ENCODE data around the gene RASD1. TPM values are rescaled to one million over a fixed set of nuclear protein-coding genes. Genes with fewer than 3 reads are reported as not detected.
A peak's percentile ranks its signal among the peaks of the same experiment; 100 is the strongest.

Gene RASD1
- total RNA-seq, 1 experiment from 2014 or later = 59.0 TPM

DNA sequence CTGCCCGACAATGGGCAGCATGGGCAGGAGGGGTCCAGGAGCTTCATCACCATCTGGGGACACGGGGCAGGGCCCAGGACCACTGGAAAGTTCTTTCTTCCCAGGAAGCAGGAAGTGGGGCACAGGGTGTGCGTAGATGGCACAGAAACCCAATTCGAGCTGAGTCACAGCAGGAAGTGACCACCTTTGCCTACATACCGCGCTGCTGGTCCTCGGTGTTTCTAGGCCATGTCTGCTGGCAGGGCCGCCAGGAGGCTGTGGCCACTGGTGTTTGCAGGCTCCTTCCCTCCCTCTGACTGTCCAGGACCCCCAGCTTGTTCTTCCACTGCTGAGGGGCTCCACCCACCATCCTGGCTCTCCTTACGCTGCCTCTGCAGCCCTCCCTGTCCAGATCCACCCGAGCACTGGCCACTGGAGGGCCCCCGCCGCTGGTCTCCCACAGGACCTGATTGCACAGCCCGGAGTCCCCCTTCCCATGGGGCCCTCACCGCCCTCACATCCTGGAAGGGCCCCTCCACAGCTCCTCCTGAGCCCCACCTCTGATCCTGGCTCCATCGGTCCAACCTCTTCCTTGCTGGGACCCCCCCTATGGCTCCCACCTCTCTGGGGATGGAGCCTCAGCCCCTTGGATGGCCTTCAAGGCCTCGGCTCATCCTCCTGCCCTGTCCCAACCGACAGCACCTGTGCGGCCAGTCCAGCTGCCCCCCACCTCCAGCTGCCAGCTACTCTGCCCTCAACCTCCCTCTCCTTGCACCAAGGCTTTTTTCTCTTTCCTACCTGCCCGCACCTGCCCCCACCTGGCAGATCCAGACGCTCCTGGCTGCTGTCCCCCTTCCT is 14.5 kb upstream of the RASD1 start:
- CTCF ChIA-PET = no interaction called here

DNA sequence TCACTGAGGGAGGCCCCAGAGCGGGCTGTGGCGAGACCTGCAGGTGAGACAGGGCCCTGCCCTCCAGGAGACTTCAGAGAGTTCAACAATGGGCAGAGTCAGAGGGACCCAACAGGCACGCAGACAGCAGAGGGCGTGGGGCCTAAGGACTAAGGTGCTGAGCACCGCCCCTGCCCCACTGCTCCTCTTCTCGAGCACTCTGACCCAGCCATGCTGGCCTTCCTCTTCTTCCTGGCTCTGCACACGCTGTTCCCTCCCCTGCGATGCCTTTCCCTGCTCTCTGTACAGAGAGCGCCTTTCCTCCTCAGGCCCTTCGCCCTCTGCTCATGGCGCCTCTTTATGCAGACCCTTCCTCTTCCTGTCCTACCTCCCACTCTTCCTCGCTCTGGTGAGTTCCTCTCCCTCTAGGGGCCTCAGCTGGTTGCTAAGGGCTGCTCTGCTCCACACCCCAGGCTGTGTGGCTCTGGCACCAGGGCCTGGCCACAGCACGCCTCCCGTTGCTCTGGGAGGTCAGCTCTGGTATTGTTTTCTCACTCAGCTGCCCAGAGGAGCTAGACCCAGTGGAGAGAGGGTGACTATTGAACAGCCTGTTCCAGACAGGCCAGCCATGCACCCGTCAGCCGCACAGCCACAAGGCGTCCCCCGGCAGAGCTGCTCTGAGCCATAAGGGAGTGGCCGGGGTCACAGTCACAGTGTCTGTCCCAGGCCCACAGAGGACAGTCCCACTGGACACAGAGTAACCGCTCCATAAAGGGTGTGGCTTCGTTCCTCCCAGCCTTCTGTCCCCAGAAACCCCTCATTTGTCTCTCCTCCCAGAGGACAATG is 13.6 kb upstream of the RASD1 start:
- Histone ChIP-seq H3K4me1 (ENCODE audit: insufficient read depth, low read length) (peaks cover 29% of the 10 kb centered on the region), H3K27me3 (ENCODE audit: low read length) (no peaks in the 10 kb centered on the region), H3K36me3 (ENCODE audit: low read depth, low read length) (no peaks in the 10 kb centered on the region), H3K27ac (ENCODE audit: low read length) (no peak overlapping the region; the same call in 1 of the 2 replicates), H3K4me2 (ENCODE audit: low read length) (no peak overlapping the region), H2AFZ (ENCODE audit: low read length) (no peak overlapping the region), H3K9me3 (ENCODE audit: low read length) (no peaks in the 10 kb centered on the region), H3K9me2 (replicated peaks; ENCODE audit: low read length) (no peaks in the 10 kb centered on the region), H3K79me2 (ENCODE audit: low read length) (no peaks in the 10 kb centered on the region), H4K20me1 (ENCODE audit: low read length) (peaks cover 8% of the 10 kb centered on the region; the same call in 1 of the 2 replicates), H3K9ac (ENCODE audit: low read length) (no peak overlapping the region), H3K4me3 (ENCODE audit: low read length) (no peak overlapping the region), H3F3A (ENCODE audit: low read length, unreplicated experiment) (no peaks in the 10 kb centered on the region)
- ChIA-PET CTCF (no interaction called here), POLR2A (ENCODE audit: unreplicated experiment) (no interaction called here)
- TF ChIP-seq, protein P1, sequence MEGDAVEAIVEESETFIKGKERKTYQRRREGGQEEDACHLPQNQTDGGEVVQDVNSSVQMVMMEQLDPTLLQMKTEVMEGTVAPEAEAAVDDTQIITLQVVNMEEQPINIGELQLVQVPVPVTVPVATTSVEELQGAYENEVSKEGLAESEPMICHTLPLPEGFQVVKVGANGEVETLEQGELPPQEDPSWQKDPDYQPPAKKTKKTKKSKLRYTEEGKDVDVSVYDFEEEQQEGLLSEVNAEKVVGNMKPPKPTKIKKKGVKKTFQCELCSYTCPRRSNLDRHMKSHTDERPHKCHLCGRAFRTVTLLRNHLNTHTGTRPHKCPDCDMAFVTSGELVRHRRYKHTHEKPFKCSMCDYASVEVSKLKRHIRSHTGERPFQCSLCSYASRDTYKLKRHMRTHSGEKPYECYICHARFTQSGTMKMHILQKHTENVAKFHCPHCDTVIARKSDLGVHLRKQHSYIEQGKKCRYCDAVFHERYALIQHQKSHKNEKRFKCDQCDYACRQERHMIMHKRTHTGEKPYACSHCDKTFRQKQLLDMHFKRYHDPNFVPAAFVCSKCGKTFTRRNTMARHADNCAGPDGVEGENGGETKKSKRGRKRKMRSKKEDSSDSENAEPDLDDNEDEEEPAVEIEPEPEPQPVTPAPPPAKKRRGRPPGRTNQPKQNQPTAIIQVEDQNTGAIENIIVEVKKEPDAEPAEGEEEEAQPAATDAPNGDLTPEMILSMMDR (conservative IDR thresholded peaks at IDR 0.05; ENCODE audit: low read depth, low read length) = no peak
- TF ChIP-seq EZH2phosphoT487 (IDR thresholded peaks at IDR 0.05; ENCODE audit: borderline replicate concordance, low read length) (no peak), EZH2 (IDR thresholded peaks at IDR 0.05; ENCODE audit: low read length, unreplicated experiment) (no peak)
- BruUV-seq (replicated peaks) = no TSS peak
- DNase-seq (no peak), ATAC-seq (no peak)
- intact Hi-C loops (cut with micrococcal nuclease) = no loop called here

More for the DNA sequence above, 14.5 kb upstream of the RASD1 start:
- Histone ChIP-seq H3K4me2 (ENCODE audit: low read length) (no peak overlapping the region), H3K79me2 (ENCODE audit: low read length) (no peaks in the 10 kb centered on the region), H3K27me3 (ENCODE audit: low read length) (no peaks in the 10 kb centered on the region), H2AFZ (ENCODE audit: low read length) (no peak overlapping the region), H3K9ac (ENCODE audit: low read length) (no peak overlapping the region), H3F3A (ENCODE audit: low read length, unreplicated experiment) (no peaks in the 10 kb centered on the region), H3K36me3 (ENCODE audit: low read depth, low read length) (no peaks in the 10 kb centered on the region), H4K20me1 (ENCODE audit: low read length) (peaks cover 8% of the 10 kb centered on the region; the same call in 1 of the 2 replicates), H3K4me1 (ENCODE audit: insufficient read depth, low read length) (peaks cover 29% of the 10 kb centered on the region), H3K27ac (ENCODE audit: low read length) (no peak overlapping the region; the same call in 1 of the 2 replicates), H3K9me2 (replicated peaks; ENCODE audit: low read length) (no peaks in the 10 kb centered on the region), H3K4me3 (ENCODE audit: low read length) (no peak overlapping the region), H3K9me3 (ENCODE audit: low read length) (no peaks in the 10 kb centered on the region)
- DNase-seq (peak; percentile 48), ATAC-seq (peak; percentile 6; the same call in 1 of the 2 replicates)
- TF ChIP-seq EZH2 (IDR thresholded peaks at IDR 0.05; ENCODE audit: low read length, unreplicated experiment) = no peak
- BruUV-seq (replicated peaks) = no TSS peak
- POLR2A ChIA-PET (ENCODE audit: unreplicated experiment) = no interaction called here
- intact Hi-C loops (cut with micrococcal nuclease) = no loop called here

DNA sequence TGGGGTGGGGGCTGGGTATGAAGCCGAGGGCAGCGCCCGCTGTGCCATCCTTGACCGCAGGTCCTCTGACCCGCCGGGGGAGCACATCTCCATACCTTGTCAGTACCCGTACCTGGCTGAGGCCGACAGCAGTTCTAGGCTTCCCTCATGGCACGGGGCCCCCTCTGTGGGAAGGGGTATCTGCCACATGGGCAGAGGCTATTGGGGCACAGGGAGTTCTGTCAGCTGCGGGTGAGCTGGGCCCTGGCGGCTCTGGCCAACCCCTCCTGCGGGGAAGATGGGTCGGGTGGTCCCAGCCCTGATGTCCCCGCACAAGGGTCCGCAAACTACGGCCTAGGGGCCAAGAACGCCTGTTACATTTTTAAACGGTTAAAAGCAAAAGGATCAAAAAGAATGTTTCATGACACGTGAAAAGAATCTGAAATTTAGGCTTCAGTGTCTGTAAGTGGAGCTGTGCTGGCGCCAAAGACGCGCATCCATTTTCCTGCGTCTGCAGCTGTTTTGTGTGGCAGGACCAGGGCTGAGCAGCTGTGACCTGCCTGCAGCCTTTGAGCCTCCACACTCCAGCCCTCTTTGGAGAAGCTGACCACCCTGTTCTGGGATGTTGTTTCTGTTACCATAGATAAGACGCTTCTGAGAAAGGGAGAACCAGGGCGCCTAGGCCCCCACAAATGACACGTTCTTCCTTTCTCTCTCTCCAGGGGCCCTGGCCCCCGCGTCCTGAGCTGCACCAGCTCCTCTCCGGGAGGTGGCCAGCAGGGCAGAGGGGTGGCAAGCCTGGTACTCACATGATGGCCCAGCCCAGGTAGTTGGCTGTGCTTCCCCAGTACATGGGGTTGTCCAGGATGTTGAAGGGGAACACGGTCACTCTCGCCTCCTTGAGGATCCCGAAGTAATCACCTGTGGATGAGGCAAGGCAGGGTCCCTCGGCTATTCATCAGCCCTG is 12.7 kb upstream of the RASD1 start:
- Histone ChIP-seq H3K27me3 (ENCODE audit: low read length) (no peaks in the 10 kb centered on the region), H3K36me3 (ENCODE audit: low read depth, low read length) (no peaks in the 10 kb centered on the region), H3K9me3 (ENCODE audit: low read length) (no peaks in the 10 kb centered on the region), H3K27ac (ENCODE audit: low read length) (no peak overlapping the region), H3K4me2 (ENCODE audit: low read length) (no peak overlapping the region), H3F3A (ENCODE audit: low read length, unreplicated experiment) (no peaks in the 10 kb centered on the region), H3K9me2 (replicated peaks; ENCODE audit: low read length) (no peaks in the 10 kb centered on the region), H2AFZ (ENCODE audit: low read length) (no peak overlapping the region), H3K9ac (ENCODE audit: low read length) (no peak overlapping the region), H3K4me3 (ENCODE audit: low read length) (no peak overlapping the region), H3K4me1 (ENCODE audit: insufficient read depth, low read length) (peaks cover 29% of the 10 kb centered on the region), H4K20me1 (ENCODE audit: low read length) (peaks cover 8% of the 10 kb centered on the region; the same call in 1 of the 2 replicates), H3K79me2 (ENCODE audit: low read length) (no peaks in the 10 kb centered on the region)
- ATAC-seq (no peak), DNase-seq (no peak)
- ChIA-PET CTCF (no interaction called here), POLR2A (ENCODE audit: unreplicated experiment) (no interaction called here)
- intact Hi-C loops (cut with micrococcal nuclease) = no loop called here
- BruUV-seq (replicated peaks) = no TSS peak
- TF ChIP-seq, protein P1 (conservative IDR thresholded peaks at IDR 0.05; ENCODE audit: low read depth, low read length) = no peak
- no peak for TF ChIP-seq EZH2phosphoT487 (IDR thresholded peaks at IDR 0.05; ENCODE audit: borderline replicate concordance, low read length)
- no peak for TF ChIP-seq EZH2 (IDR thresholded peaks at IDR 0.05; ENCODE audit: low read length, unreplicated experiment)
